ENCODE data around the gene PLGRKT.
"Not testable (repeated sequence)": the region's sequence is repeated elsewhere in the genome, so short reads cannot be mapped to it uniquely, and the experiment has no call there.

PLGRKT gene

GRCh38 chr9:5429873-5430564 is 7.7 kb downstream of the PLGRKT start:
- no peak for DNase-seq

- no peak for DNase-seq
Measured at GRCh38 chr9:5428794-5429528, 8.8 kb downstream of the PLGRKT start.

DNA sequence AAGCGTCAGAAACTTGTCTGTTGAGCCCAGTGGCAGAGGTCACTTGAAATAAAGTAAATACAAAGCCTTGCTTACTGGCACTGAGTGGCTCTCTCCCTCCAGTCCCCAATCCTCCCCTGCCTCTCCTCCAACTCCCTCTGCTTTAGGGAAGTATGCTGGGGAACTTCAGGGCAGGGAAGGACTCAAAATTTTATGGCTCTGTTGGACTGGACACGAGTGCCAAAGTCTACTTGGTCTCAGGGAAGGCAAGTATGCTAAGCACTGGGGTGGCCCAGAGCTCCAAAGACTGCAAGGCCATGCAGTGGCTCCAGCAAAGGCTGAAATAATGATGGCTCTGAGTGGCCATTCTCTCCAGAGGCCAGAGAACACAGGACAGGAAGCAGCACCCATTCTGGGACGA is 9.6 kb downstream of the PLGRKT start:
- DNase-seq = no peak

GRCh38 chr9:5427005-5427404 is 10.7 kb downstream of the PLGRKT start:
- no peak for DNase-seq

DNA sequence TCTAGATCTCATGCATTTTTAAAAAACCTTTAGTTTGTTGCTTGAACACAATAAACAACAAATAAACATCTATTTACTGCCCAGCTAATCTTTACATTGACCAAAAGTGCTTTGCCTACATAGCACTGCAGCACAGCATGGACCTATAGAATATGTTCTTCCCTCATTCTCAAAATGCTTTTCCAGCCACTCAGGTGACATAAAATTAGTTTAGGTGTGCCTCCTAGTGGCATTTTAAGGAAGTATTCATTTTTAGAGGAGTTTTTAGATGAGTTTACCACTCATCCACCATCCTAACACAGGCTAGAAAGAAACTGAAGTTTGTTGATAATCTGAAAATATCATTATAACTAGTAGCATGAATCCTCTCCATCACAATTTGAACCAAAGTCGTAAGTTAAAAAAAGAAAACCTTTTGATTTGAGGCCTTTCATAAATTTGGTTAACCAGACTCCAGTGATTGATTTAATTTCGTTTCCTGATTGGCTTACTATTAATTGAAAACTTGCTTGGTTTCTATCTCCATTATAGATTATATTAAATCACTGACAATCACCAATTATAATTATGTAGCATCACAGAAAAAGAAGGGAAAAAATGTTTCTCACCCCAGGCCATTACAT is 12.6 kb downstream of the PLGRKT start:
- DNase-seq = no peak

GRCh38 chr9:5422276-5422675 is 15.4 kb downstream of the PLGRKT start:
- DNase-seq = no peak

- DNase-seq = no peak
Measured at GRCh38 chr9:5421163-5421562, 16.6 kb downstream of the PLGRKT start.

- DNase-seq = no peak
Measured at GRCh38 chr9:5419987-5420386, 17.7 kb downstream of the PLGRKT start.

GRCh38 chr9:5418481-5418880 is 19.2 kb downstream of the PLGRKT start:
- no peak for DNase-seq

DNA sequence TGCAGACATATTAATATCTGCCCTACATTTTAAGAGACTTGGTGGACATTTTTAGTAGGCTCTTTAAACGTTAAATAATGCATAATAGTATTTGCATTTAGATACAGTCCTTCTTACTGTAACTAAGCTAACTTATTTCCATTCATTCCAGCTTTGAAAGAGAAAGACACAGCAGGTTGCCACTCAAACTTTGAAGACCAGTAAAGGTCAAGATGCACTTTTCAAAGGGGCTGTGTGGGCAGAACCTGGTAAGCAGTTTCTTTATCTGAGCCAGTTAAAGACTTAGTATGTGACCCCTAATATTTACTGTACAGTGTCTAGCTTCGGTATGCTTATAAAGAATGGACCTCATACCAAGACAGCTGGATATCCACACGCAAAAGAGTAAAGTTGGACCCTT is 20.8 kb downstream of the PLGRKT start:
- DNase-seq = no peak

DNA sequence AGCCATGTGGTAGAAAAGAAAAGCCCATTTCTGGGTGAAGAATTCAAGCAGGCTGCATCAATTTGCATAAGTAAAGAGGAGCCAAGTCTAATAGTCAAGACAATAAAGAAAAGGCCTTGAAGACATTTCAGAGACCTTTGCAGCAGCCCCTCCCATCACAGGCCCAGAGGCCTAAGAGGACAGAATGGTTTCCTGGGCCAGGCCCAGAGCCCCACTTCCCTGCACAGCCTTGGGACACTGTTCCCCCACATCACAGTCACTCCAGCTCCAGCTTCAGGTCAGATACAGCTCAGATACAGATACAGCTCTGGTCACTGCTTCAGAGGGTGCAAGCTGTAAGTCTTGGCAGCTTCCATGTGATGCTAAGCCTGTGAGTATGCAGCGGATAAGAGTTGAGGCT is 29.1 kb downstream of the PLGRKT start:
- DNase-seq = no peak

DNA sequence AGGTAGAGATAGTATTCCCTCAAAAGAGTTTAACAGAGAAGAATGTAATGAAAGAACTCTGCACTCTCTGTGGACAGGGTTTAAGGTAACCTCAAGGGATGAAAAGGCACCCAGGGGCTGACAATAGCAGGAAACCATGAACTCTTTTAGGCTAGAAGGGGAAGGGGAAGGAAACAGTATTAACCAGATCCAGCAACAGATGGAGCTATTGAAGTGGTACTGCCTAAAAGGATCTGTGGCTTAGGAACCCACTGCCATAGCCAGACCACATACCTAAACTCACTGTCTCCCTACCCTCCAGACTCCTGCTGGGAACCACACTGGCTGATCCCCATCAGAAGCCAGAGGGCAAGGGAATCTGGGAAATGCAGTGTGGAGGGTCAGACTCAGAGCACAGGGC is 35.5 kb downstream of the PLGRKT start:
- no peak for DNase-seq

DNA sequence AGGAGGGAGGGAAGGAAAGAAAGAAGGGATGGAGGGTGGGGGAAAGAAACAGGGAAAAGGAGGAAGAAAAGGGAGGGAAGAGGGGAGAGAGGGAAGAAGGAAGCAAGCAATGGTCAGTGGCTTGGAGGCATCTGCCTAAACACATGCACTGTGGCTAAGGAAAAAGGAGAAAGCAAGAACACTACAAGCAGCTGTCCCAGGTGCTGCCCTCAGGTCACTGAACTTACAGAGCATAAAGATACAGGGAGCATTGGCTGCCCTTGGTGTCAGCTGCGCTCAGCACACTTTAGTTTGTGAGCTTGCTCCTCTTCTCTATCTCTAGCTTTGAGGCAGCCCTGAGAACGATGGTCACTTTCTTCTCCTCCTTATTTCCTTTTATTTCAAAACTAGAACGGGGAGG is 40.2 kb downstream of the PLGRKT start:
- DNase-seq = not testable (repeated sequence)

DNA sequence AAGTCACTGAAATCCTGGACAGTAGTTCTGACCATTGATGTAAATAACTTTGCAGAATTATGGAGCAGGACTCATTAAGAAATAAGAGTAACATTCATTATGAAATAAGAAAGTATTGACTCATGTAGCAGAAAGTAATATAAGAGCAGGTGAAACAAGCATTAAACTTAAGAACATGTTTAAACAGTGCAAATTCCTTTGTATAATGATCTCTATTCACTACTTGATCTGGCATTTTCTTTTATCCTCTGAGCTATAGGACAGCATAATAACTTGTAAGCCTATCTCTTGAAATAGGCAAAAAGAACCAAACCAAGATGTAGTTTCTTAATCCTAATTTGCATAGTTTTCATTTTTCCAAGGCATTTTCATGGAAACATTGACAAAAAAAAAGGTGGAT is 42.3 kb downstream of the PLGRKT start:
- DNase-seq = no peak

DNA sequence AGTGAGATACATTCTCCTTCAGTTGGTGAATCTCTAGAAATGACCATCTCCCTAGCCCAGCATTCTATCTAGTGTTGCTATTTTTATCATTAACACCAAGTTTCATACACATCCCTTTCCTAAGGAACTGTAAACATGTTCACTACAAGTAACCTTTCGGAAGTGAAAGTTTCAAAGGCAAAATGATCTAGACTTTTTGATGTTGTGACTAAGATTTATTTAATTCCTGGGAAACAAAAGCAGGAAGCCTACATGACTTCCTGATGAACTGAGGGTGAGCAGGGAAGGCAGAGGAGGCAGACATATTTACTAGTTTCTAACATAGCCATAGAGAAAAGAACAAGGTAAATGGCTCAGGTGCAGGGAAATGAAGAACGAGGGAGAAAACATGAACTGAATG is 43.7 kb downstream of the PLGRKT start:
- not testable (repeated sequence) for DNase-seq

DNA sequence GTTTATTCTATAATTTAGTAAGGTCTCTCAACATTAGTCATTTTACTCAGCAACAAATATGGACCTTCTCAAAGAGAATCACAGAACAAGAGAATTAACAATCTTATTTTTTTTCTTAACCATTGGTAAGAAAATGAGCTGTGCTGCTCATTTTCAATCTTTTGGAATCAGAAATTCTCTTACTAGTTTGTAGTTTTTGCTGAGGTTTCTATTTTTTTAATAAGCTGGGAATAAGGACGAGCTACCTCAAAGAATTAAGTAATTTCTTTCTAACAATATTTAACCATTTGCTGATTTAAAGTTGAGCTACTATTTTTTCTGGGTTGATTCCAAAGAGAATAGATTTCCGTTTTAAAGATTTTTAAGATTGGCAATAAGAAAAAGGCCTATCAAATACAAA is 44.2 kb downstream of the PLGRKT start:
- no peak for DNase-seq

- DNase-seq = no peak
Measured at GRCh38 chr9:5392285-5392684, 45.4 kb downstream of the PLGRKT start.

DNA sequence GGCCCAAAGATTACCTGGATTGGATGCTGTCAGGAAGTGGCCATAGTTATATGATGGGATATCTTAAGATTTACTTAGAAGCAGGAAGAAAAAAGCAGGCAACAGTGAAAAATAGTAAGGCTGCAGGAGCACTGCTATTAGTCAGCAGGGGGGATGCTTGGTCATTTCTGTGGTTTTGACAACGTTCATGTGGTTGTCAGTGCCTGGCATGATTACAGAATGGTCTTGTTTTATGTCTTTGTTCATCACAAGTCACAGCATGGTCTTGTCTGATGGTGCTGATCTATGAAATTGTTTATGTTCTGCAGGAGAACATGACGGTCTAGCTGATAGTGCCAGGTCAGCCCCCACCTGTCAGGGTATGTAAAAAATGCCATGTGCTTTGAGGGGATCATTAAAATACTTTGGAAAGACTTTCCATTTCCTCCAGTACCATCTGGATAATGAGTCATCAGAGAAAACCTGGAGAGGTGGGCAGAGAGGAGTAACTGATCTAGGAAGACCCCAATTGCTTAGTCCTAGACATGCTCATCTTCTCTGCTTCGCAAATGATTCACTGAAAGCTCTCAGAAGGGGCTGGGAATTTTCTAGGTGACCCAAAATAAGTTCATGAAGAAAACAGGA is 48.5 kb downstream of the PLGRKT start:
- no peak for DNase-seq

DNA sequence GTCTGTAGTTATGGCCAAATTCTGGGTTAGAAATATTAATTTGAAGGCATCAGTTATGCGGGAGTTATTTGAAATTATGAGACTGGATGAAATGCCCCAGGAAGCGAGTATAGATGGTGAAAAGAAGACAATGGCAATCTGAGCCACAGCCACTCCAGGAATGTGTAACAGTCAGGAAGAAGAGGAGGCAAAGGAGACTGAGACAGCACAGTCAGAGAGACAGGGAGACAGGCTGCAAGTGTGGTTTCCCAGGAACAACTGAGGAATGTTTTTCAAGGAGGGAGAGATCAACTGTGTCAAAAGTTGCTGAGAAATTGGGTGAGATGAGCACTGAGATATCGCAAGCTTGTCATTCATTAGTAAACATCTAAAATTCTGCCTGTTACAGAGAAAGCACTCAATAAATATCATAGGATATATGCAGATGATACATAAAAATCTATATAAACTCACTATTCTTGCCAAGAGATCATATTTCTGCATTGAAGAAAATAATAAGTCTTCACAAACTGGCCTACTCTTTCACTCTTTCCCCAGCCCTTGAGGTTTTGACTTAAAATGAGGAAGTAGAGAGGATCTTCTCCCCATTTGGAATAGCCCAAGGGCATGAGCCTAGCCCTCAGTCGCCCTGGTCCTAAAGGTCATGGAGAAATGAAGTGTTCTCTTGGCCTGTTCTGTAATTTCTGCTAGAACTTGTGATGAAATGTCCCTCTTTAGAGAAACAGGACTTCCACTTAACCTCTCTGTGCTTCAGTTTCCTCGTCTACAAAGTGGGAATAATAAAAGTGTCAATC is 49.5 kb downstream of the PLGRKT start:
- DNase-seq = no peak

GRCh38 chr9:5384436-5384835 is 53.3 kb downstream of the PLGRKT start:
- DNase-seq = no peak

GRCh38 chr9:5382479-5382878 is 55.2 kb downstream of the PLGRKT start:
- DNase-seq = no peak

DNA sequence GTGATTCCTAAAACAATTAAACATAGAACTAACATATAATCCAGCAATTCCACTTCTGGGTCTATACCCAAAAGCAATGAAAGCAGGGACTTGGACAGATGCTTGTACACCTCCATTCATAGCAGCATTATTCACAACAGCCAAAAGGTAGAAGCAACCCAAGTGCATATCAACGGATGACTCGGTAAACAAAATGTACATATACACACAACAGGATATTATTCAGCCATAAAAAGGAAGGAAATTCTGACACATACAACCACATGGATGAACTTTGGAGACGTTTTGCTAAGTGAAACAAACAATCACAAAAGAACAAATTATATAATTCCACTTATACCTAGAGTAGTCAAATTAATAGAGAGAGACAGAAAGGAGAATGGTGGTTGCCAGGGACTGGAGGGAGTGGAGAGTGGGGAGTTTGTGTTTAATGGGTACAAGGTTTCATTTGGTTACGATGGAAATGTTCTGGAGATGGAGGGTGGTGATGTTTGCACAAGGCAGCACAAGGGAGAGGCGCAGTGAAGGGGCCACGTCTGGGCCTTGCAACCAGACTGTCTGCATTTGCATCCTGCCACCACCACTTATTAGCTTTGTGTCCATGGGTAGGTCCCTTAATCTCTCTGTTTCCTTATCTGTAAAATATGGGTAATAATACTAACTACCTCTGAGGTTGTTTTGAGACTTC is 61.8 kb downstream of the PLGRKT start:
- no peak for DNase-seq
